Breast epithelium (tissue), 3 donors: Measurements from ENCODE around the gene PGPEP1.

Experiments used
- POLR2A ChIP-seq: fragments of 450-650 bp; IDR thresholded peaks from one replicate; pipeline ENCODE4 v1.6.1; 2016; ENCODE audit warnings: antibody characterized with exemption, mild to moderate bottlenecking, moderate library complexity
- POLR2AphosphoS5 ChIP-seq, 3 donors: sonication (generic); formaldehyde crosslinking; IDR thresholded peaks; one replicate each; pipeline ENCODE4 v1.6.1; 2017; ENCODE audit warnings: antibody characterized with exemption in 3 of 3
- TF ChIP-seq, protein P1 (sequence below), 3 donors: fragments of 450-650 bp; IDR thresholded peaks; one replicate each; pipeline ENCODE4 v1.5.1; 2016 to 2017; ENCODE audit warnings: antibody characterized with exemption in 3 of 3, mild to moderate bottlenecking in 3 of 3, moderate library complexity in 3 of 3

GRCh38 chr19:18350490-18350889, 10.1 kb downstream of the PGPEP1 start:
- TF ChIP-seq, protein P1, sequence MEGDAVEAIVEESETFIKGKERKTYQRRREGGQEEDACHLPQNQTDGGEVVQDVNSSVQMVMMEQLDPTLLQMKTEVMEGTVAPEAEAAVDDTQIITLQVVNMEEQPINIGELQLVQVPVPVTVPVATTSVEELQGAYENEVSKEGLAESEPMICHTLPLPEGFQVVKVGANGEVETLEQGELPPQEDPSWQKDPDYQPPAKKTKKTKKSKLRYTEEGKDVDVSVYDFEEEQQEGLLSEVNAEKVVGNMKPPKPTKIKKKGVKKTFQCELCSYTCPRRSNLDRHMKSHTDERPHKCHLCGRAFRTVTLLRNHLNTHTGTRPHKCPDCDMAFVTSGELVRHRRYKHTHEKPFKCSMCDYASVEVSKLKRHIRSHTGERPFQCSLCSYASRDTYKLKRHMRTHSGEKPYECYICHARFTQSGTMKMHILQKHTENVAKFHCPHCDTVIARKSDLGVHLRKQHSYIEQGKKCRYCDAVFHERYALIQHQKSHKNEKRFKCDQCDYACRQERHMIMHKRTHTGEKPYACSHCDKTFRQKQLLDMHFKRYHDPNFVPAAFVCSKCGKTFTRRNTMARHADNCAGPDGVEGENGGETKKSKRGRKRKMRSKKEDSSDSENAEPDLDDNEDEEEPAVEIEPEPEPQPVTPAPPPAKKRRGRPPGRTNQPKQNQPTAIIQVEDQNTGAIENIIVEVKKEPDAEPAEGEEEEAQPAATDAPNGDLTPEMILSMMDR (IDR thresholded peaks at IDR 0.05) = no peak
- TF ChIP-seq POLR2A = no peak
- no peak for TF ChIP-seq POLR2AphosphoS5 (IDR thresholded peaks at IDR 0.05)
